Esophagus mucosa (tissue), 1 donor: ENCODE results near the gene PTCRA. TPM values are rescaled to one million over a fixed set of nuclear protein-coding genes. Genes with fewer than 3 reads are reported as not detected.
A peak's percentile ranks its signal among the peaks of the same experiment; 100 is the strongest.

Experiments
- ATAC-seq: fragments of 200-7000 bp; cut with Tn5 transposase; one replicate; pipeline ENCODE4 v1.9.1; 2020
- total RNA-seq: library from RNA; stranded (reverse); gene quantifications from one replicate; pipeline ENCODE4 v1.2.4, GENCODE V29; 2023
- donor health status: DM: yes; HTN: yes; CAD: no.

PTCRA gene
- total RNA-seq, 1 donor from 2014 or later: not detected

- ATAC-seq: peak; percentile 26
These were observed 59.2 kb downstream of the PTCRA start for GRCh38 chr6:42974919-42975505.

Other genes starting within 250 kb of the PTCRA start
- 0.08 TPM for gene PRPH2, start 193.5 kb upstream of the PTCRA start, total RNA-seq
- gene TBCC, start 169.9 kb upstream of the PTCRA start, total RNA-seq: 15.0 TPM
- 6.1 TPM for gene BICRAL, start 134.0 kb upstream of the PTCRA start, total RNA-seq
- gene RPL7L1, start 36.4 kb upstream of the PTCRA start, total RNA-seq: 62.7 TPM
- 13.6 TPM for gene CNPY3, start 13.4 kb downstream of the PTCRA start, total RNA-seq
- gene GNMT, start 44.7 kb downstream of the PTCRA start, total RNA-seq: not detected
- gene PEX6, start 63.1 kb downstream of the PTCRA start, total RNA-seq: 19.4 TPM
- gene PPP2R5D, start 68.5 kb downstream of the PTCRA start, total RNA-seq: 21.2 TPM
- 46.1 TPM for gene MEA1, start 97.9 kb downstream of the PTCRA start, total RNA-seq
- gene KLHDC3, start 98.2 kb downstream of the PTCRA start, total RNA-seq: 32.6 TPM
- gene RRP36, start 105.6 kb downstream of the PTCRA start, total RNA-seq: 48.3 TPM
- gene CUL7, start 137.8 kb downstream of the PTCRA start, total RNA-seq: 10.3 TPM
- gene MRPL2, start 143.4 kb downstream of the PTCRA start, total RNA-seq: 45.0 TPM
- 7.5 TPM for gene KLC4, start 143.6 kb downstream of the PTCRA start, total RNA-seq
- 37.3 TPM for gene PTK7, start 160.3 kb downstream of the PTCRA start, total RNA-seq